ENCODE data around the gene INSL4. TPM values are rescaled to one million over a fixed set of nuclear protein-coding genes. Genes with fewer than 3 reads are reported as not detected.

Gene INSL4
- total and polyA plus RNA-seq, 10 of the 15 experiments (the other 5 are each of a cell fraction or from before 2014, with no cell fraction given): 0.03 TPM; not detected in 9

DNA sequence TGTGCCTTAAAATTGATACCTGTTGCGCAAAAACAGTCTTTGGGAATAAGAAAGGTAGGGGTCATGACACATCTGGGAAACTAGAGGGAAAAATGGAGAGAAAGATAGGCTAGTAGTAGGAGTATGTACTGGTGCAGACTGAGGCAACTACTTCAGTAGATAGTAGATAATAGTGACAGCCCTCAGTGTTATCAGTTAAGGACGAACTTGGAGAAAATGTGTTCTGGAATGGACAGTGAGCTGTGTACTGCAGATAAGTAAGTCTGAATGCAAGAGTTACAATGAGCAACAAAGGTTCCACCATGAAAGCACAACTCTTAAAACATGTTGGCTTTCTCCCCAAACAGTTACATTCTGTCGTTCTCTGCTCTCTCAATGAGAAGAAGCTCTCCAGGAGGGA is 39.2 kb upstream of the INSL4 start:
- Histone ChIP-seq H4K20me1 (ENCODE audit: control insufficient read depth, insufficient read depth) (no peaks in the 10 kb centered on the region), H3K9me3 (replicated peaks; ENCODE audit: control insufficient read depth, insufficient read depth, low read length) (no peaks in the 10 kb centered on the region), H3K27ac (ENCODE audit: control insufficient read depth, insufficient read depth) (no peak overlapping the region), H3K79me2 (ENCODE audit: control insufficient read depth, insufficient read depth, low read length) (no peaks in the 10 kb centered on the region), H3K27me3 (replicated peaks in 1 of 2; ENCODE audit: control insufficient read depth in 2 of 2, insufficient read depth in 2 of 2, low read length in 1 of 2) (no peaks in the 10 kb centered on the region; a peak in 1 of 4 replicates), H3K4me1 (ENCODE audit: control insufficient read depth, insufficient read depth, low read length) (no peaks in the 10 kb centered on the region), H3K4me2 (ENCODE audit: control insufficient read depth, insufficient read depth) (no peak overlapping the region), H2AFZ (ENCODE audit: control insufficient read depth, low read depth, low read length) (no peak overlapping the region), H3K4me3 (no peak overlapping the region), H3K9ac (ENCODE audit: control insufficient read depth, insufficient read depth, low read length) (no peak overlapping the region), H3K36me3 (ENCODE audit: control insufficient read depth in 2 of 2, insufficient read depth in 2 of 2, low read length in 1 of 2) (no peaks in the 10 kb centered on the region)
- ATAC-seq: no peak
- ChIA-PET CTCF (no interaction called here), POLR2A (no interaction called here), SMC1A (ENCODE audit: uncharacterized antibody, unreplicated experiment) (interaction anchor here (1.1 kb wide), 1 partner anchor 9 kb away, joined by 3 read pairs; no protein-coding TSS in a partner anchor), RAD21 (ENCODE audit: unreplicated experiment) (no interaction called here)
- BruUV-seq (replicated peaks): no TSS peak
- no peak for DNase-seq (ENCODE audit: low read depth, low spot score)
- TF ChIP-seq NR2F1 (conservative IDR thresholded peaks at IDR 0.05) (no peak), HDGF (IDR thresholded peaks at IDR 0.05) (no peak), EP300 (IDR thresholded peaks at IDR 0.05; ENCODE audit: borderline replicate concordance in 1 of 2, control insufficient read depth in 1 of 2, low read depth in 2 of 2, low read length in 2 of 2) (no peak), DPF2 (IDR thresholded peaks at IDR 0.05) (no peak), TCF12 (IDR thresholded peaks at IDR 0.05; ENCODE audit: low read depth, low read length) (no peak), PAX5 (IDR thresholded peaks at IDR 0.05; ENCODE audit: borderline replicate concordance, low read depth, low read length) (no peak), MTA3 (IDR thresholded peaks at IDR 0.05; ENCODE audit: borderline replicate concordance, low read length) (no peak), HDAC6 (IDR thresholded peaks at IDR 0.05; ENCODE audit: unreplicated experiment) (no peak), GATAD2B (conservative IDR thresholded peaks at IDR 0.05; ENCODE audit: low read depth) (no peak), RELA (IDR thresholded peaks at IDR 0.05; ENCODE audit: borderline replicate concordance, partially characterized antibody) (no peak), ZNF217 (IDR thresholded peaks at IDR 0.05) (no peak), CBX3 (IDR thresholded peaks at IDR 0.05; ENCODE audit: borderline replicate concordance, low read depth) (no peak), SREBF1 (IDR thresholded peaks at IDR 0.05; ENCODE audit: low read length) (no peak), CEBPB (IDR thresholded peaks at IDR 0.05; ENCODE audit: borderline replicate concordance in 1 of 2, low read depth in 2 of 2, low read length in 2 of 2) (no peak)
- TF ChIP-seq, protein P1, sequence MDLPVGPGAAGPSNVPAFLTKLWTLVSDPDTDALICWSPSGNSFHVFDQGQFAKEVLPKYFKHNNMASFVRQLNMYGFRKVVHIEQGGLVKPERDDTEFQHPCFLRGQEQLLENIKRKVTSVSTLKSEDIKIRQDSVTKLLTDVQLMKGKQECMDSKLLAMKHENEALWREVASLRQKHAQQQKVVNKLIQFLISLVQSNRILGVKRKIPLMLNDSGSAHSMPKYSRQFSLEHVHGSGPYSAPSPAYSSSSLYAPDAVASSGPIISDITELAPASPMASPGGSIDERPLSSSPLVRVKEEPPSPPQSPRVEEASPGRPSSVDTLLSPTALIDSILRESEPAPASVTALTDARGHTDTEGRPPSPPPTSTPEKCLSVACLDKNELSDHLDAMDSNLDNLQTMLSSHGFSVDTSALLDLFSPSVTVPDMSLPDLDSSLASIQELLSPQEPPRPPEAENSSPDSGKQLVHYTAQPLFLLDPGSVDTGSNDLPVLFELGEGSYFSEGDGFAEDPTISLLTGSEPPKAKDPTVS (IDR thresholded peaks at IDR 0.05; ENCODE audit: low read depth, low read length): no peak
- TF ChIP-seq, protein P2, sequence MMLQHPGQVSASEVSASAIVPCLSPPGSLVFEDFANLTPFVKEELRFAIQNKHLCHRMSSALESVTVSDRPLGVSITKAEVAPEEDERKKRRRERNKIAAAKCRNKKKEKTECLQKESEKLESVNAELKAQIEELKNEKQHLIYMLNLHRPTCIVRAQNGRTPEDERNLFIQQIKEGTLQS (IDR thresholded peaks at IDR 0.05; ENCODE audit: borderline replicate concordance, extremely low read depth, low read depth, low read length): no peak
- 72% methylated on average over 3 of the region's 3 CpGs for WGBS (ENCODE audit: insufficient coverage, insufficient replicate concordance, low lambda C conversion rate, missing lambda C conversion rate)
- in situ Hi-C loops (cut with MboI) (no loop called here), intact Hi-C loops (cut with micrococcal nuclease; ENCODE audit: unreplicated experiment) (no loop called here)
- no peak for FAIRE-seq
